ENCODE measurements around the gene FBXO42. TPM values are rescaled to one million over a fixed set of nuclear protein-coding genes. Genes with fewer than 3 reads are reported as not detected.
A peak's percentile ranks its signal among the peaks of the same experiment; 100 is the strongest.

FBXO42 gene
- total and polyA plus RNA-seq, 9 of the 15 experiments (the other 6 are each of a cell fraction or from before 2014, with no cell fraction given): 7.2 to 24.8 (median 17.4) TPM

DNA sequence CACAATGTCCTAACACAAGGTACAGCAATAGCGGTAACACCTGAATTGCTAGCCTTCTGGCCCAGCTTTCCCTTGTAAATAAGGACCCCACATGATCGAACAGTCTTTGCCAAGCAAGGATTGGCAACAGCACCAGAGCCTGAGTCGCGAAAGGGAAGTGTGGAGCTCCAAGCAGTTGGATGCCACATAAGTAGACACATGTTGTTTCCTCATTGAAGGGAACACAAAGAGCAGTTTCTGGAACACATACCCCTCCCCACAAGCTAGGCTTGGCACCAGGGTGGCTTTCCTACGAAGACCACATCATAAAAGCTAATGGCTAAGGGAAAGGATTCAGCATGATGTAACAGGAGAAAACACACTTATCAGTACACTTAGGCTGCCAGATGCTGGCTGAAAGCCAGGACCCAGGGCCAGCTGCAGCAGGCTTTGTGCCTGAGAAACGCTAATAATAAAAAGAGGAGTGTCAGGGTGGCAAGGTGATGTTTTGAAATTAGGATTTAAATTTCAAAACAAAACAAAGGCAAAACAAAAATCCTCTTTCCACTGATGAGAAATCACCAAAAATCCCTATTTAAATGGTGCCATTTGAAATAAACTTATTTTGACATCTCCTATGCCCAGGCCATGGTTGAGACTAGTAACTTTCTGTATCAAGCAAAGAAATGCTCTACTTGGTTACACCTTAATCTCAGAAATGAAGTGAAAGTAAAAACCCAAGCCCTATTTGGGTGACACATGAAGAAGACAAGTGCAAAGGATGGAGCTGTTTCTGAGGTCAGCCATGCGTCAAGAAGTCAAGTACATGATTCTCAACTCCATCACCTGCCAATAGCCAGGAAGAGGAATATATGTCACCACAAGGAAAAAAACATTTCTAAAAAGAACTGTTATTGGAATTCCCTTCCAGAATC is 103.4 kb downstream of the FBXO42 start (continued):
- TF ChIP-seq, protein P1, sequence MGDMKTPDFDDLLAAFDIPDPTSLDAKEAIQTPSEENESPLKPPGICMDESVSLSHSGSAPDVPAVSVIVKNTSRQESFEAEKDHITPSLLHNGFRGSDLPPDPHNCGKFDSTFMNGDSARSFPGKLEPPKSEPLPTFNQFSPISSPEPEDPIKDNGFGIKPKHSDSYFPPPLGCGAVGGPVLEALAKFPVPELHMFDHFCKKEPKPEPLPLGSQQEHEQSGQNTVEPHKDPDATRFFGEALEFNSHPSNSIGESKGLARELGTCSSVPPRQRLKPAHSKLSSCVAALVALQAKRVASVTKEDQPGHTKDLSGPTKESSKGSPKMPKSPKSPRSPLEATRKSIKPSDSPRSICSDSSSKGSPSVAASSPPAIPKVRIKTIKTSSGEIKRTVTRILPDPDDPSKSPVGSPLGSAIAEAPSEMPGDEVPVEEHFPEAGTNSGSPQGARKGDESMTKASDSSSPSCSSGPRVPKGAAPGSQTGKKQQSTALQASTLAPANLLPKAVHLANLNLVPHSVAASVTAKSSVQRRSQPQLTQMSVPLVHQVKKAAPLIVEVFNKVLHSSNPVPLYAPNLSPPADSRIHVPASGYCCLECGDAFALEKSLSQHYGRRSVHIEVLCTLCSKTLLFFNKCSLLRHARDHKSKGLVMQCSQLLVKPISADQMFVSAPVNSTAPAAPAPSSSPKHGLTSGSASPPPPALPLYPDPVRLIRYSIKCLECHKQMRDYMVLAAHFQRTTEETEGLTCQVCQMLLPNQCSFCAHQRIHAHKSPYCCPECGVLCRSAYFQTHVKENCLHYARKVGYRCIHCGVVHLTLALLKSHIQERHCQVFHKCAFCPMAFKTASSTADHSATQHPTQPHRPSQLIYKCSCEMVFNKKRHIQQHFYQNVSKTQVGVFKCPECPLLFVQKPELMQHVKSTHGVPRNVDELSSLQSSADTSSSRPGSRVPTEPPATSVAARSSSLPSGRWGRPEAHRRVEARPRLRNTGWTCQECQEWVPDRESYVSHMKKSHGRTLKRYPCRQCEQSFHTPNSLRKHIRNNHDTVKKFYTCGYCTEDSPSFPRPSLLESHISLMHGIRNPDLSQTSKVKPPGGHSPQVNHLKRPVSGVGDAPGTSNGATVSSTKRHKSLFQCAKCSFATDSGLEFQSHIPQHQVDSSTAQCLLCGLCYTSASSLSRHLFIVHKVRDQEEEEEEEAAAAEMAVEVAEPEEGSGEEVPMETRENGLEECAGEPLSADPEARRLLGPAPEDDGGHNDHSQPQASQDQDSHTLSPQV (IDR thresholded peaks at IDR 0.05): peak; percentile 99
- TF ChIP-seq DDX20 (tag; IDR thresholded peaks at IDR 0.05; ENCODE audit: low read depth): no peak; the same call in 1 of the 2 replicates
- TF ChIP-seq, protein P2, sequence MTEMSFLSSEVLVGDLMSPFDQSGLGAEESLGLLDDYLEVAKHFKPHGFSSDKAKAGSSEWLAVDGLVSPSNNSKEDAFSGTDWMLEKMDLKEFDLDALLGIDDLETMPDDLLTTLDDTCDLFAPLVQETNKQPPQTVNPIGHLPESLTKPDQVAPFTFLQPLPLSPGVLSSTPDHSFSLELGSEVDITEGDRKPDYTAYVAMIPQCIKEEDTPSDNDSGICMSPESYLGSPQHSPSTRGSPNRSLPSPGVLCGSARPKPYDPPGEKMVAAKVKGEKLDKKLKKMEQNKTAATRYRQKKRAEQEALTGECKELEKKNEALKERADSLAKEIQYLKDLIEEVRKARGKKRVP (CRISPR knock-in tag; IDR thresholded peaks at IDR 0.05): peak; percentile 97
- TF ChIP-seq ZNF12 (CRISPR knock-in tag; IDR thresholded peaks at IDR 0.05): 0 out of 2 replicates have a peak, but pooled peaks have one; percentile 59
- TF ChIP-seq CBFA2T3 (IDR thresholded peaks at IDR 0.05): peak; percentile 92
- no peak for TF ChIP-seq SIX5 (IDR thresholded peaks at IDR 0.05; ENCODE audit: borderline replicate concordance in 1 of 2, insufficient read depth in 1 of 2, low read depth in 1 of 2, low read length in 2 of 2)
- TF ChIP-seq HDGF (IDR thresholded peaks at IDR 0.05): no peak
- peak; percentile 82 for TF ChIP-seq MYNN (IDR thresholded peaks at IDR 0.05)
- TF ChIP-seq MYNN (CRISPR knock-in tag; IDR thresholded peaks at IDR 0.05): no peak
- TF ChIP-seq ZNF77 (CRISPR knock-in tag; IDR thresholded peaks at IDR 0.05): no peak
- peak in 1 of 2 experiments; percentile 90; a peak in 2 of 4 replicates for TF ChIP-seq RCOR1 (IDR thresholded peaks at IDR 0.05; ENCODE audit: borderline replicate concordance in 1 of 2, low read depth in 2 of 2, low read length in 2 of 2)
- TF ChIP-seq, protein P3, sequence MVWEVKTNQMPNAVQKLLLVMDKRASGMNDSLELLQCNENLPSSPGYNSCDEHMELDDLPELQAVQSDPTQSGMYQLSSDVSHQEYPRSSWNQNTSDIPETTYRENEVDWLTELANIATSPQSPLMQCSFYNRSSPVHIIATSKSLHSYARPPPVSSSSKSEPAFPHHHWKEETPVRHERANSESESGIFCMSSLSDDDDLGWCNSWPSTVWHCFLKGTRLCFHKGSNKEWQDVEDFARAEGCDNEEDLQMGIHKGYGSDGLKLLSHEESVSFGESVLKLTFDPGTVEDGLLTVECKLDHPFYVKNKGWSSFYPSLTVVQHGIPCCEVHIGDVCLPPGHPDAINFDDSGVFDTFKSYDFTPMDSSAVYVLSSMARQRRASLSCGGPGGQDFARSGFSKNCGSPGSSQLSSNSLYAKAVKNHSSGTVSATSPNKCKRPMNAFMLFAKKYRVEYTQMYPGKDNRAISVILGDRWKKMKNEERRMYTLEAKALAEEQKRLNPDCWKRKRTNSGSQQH (CRISPR knock-in tag; IDR thresholded peaks at IDR 0.05): peak; percentile 89
- no peak for TF ChIP-seq ESRRB (CRISPR knock-in tag; IDR thresholded peaks at IDR 0.05; ENCODE audit: borderline replicate concordance)
- TF ChIP-seq ZBTB8A (IDR thresholded peaks at IDR 0.05; ENCODE audit: partially characterized antibody): no peak
- TF ChIP-seq, protein P4, sequence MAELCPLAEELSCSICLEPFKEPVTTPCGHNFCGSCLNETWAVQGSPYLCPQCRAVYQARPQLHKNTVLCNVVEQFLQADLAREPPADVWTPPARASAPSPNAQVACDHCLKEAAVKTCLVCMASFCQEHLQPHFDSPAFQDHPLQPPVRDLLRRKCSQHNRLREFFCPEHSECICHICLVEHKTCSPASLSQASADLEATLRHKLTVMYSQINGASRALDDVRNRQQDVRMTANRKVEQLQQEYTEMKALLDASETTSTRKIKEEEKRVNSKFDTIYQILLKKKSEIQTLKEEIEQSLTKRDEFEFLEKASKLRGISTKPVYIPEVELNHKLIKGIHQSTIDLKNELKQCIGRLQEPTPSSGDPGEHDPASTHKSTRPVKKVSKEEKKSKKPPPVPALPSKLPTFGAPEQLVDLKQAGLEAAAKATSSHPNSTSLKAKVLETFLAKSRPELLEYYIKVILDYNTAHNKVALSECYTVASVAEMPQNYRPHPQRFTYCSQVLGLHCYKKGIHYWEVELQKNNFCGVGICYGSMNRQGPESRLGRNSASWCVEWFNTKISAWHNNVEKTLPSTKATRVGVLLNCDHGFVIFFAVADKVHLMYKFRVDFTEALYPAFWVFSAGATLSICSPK (IDR thresholded peaks at IDR 0.05; ENCODE audit: borderline replicate concordance): no peak
- TF ChIP-seq, protein P5, sequence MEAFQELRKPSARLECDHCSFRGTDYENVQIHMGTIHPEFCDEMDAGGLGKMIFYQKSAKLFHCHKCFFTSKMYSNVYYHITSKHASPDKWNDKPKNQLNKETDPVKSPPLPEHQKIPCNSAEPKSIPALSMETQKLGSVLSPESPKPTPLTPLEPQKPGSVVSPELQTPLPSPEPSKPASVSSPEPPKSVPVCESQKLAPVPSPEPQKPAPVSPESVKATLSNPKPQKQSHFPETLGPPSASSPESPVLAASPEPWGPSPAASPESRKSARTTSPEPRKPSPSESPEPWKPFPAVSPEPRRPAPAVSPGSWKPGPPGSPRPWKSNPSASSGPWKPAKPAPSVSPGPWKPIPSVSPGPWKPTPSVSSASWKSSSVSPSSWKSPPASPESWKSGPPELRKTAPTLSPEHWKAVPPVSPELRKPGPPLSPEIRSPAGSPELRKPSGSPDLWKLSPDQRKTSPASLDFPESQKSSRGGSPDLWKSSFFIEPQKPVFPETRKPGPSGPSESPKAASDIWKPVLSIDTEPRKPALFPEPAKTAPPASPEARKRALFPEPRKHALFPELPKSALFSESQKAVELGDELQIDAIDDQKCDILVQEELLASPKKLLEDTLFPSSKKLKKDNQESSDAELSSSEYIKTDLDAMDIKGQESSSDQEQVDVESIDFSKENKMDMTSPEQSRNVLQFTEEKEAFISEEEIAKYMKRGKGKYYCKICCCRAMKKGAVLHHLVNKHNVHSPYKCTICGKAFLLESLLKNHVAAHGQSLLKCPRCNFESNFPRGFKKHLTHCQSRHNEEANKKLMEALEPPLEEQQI (IDR thresholded peaks at IDR 0.05): peak; percentile 63; the same call in 1 of the 2 replicates

All from K562 (cell line).